ENCODE results near the gene STUB1.

STUB1 gene

DNA sequence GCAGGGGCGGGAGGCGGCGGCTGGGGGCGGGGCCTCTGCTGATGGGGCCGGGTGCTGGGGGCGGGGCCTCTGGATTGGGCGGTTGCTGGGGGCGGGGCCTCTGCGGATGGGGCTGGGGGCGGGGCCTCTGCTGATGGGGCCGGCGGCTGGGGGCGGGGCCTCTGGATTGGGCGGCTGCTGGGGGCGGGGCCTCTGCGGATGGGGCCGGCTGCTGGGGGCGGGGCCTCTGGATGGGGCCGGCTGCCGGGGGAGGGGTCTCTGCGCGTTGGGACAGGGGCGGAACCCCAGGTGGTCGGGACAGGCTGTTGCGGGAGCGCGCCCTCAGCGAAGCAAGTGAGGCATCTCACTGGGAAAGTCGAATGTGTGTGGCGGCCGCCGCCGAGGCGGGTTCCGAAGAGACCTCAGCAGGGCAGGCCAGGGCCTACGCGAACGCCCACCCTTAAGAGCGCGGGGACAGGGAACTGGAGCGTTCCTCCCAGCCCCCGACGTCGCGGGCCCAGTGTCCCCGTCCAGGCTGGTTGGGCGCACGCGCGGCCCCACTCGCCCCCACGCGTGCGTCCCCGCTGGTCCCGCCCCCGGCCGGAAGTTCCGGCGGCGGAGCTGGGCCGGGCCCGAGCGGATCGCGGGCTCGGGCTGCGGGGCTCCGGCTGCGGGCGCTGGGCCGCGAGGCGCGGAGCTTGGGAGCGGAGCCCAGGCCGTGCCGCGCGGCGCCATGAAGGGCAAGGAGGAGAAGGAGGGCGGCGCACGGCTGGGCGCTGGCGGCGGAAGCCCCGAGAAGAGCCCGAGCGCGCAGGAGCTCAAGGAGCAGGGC, at the start of gene STUB1:
STUB1 (plus strand) TSS at position 597 of the 811 bp plus-strand sequence; CDS start at position 713, 116 bp downstream.
- peak; percentile 20 for DNase-seq (ENCODE audit: low read depth)

DNA sequence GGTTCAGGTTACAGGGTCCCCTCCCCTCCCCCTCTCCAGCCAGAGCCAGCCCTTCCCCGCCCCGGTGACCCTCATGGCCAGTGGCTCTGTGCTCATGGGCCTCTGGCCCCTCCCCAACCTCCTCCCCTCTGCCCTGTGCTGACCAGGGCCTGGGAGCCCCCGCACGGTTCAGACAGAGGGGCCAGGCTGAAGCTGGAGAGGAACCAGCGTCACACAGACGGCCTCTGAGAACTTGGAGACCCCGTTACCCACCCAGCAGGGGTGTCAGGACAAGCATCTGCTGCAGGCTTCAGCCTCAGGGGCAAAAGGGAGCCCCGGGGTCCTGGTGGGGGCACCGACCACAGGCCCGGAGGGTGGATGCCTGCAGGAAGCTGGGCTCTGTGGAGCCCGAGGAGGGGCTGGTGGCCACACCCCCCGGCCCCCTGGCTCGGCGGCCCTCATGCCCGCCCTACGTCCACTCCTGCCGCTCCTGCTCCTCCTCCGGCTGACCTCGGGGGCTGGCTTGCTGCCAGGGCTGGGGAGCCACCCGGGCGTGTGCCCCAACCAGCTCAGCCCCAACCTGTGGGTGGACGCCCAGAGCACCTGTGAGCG, 49.3 kb upstream of the STUB1 start, which contains the start of gene WFIKKN1:
WFIKKN1 (plus strand) TSS at position 171 of the 591 bp plus-strand sequence; CDS start at position 440, 269 bp downstream.
- DNase-seq (ENCODE audit: low read depth): no peak

DNA sequence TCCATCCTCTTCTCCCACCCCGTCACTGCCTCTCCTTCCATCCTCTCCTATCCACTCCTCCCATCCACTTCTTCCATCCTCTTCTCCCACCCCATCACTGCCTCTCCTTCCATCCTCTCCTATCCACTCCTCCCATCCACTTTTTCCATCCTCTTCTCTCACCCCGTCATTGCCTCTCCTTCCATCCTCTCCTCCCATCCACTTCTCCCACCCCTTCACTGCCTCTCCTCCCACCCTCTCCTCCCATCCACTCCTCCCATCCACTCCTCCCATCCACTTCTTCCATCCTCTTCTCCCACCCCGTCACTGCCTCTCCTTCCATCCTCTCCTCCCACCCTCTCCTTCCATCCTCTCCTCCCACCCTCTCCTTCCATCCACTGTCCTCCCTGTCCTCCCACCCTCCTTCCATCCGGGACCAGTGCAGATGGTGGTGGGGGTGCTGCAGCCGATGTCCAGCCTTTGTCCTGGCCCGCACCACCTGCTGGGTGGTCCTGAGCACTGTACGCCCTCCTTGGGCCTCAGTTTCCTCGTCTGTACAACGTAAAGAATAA, 48.3 kb upstream of the STUB1 start:
- no peak for DNase-seq (ENCODE audit: low read depth)

DNA sequence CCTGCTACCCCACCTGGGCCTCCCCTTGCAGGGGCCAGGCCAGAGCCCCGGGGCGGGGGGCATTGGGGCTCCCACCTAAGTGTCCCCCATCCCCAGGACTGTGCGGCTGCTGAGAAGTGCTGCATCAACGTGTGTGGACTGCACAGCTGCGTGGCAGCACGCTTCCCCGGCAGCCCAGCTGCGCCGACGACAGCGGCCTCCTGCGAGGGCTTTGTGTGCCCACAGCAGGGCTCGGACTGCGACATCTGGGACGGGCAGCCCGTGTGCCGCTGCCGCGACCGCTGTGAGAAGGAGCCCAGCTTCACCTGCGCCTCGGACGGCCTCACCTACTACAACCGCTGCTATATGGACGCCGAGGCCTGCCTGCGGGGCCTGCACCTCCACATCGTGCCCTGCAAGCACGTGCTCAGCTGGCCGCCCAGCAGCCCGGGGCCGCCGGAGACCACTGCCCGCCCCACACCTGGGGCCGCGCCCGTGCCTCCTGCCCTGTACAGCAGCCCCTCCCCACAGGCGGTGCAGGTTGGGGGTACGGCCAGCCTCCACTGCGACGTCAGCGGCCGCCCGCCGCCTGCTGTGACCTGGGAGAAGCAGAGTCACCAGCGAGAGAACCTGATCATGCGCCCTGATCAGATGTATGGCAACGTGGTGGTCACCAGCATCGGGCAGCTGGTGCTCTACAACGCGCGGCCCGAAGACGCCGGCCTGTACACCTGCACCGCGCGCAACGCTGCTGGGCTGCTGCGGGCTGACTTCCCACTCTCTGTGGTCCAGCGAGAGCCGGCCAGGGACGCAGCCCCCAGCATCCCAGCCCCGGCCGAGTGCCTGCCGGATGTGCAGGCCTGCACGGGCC, 47.5 kb upstream of the STUB1 start:
- no peak for DNase-seq (ENCODE audit: low read depth)

DNA sequence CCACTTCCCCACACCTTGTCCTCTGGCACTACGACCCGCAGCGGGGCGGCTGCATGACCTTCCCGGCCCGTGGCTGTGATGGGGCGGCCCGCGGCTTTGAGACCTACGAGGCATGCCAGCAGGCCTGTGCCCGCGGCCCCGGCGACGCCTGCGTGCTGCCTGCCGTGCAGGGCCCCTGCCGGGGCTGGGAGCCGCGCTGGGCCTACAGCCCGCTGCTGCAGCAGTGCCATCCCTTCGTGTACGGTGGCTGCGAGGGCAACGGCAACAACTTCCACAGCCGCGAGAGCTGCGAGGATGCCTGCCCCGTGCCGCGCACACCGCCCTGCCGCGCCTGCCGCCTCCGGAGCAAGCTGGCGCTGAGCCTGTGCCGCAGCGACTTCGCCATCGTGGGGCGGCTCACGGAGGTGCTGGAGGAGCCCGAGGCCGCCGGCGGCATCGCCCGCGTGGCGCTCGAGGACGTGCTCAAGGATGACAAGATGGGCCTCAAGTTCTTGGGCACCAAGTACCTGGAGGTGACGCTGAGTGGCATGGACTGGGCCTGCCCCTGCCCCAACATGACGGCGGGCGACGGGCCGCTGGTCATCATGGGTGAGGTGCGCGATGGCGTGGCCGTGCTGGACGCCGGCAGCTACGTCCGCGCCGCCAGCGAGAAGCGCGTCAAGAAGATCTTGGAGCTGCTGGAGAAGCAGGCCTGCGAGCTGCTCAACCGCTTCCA, 46.7 kb upstream of the STUB1 start:
- no peak for DNase-seq (ENCODE audit: low read depth)

DNA sequence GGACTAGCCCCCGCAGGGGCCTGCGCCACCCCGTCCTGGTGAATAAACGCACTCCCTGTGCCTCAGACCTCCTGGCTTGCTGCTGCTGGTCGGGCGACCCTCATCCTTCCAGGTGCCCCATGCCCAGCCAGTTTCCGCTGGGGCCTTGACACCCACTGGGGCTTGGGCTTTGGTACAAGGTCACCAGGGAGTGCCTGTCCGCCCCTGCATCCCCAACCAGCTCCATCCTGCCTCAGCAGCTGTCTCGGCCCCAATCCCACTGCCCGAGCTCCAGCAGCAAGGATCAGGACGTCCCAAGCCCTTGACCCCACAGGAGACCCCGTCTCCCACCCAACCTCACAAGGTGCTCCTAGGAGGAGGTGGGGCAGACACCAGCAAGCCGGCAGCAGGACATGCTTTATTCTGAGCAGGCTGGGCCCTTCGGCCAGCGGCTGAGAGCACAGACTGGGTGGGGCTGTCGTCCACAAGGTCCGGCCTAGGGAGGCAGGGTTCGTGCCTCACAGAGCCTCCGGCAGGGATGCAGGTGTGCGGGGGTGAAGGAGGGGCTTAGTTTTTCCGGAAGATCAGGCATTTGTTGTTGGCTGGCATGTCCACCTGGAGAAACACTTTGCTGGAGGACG, 46.0 kb upstream of the STUB1 start:
- DNase-seq (ENCODE audit: low read depth): no peak

DNA sequence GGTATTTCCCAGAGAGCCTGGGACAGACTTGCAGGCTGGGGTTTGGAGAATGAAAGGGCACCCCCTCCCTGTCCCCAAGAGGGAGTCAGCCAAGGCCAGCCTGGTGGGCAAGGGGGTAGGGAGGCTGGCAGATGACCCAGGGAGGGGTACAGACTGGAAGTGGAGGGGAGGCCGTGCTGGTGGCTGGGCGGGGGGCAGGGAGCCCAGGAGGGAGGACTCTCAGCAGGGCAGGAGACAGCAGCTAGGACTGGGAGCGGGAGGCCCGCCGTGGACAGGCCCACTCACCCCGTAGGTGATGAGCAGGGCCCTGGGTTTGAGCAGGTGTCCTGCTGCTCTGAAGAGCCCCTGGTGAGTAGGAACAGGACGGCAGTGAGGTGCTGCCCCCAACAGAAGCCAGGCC, 45.2 kb upstream of the STUB1 start:
- no peak for DNase-seq (ENCODE audit: low read depth)

DNA sequence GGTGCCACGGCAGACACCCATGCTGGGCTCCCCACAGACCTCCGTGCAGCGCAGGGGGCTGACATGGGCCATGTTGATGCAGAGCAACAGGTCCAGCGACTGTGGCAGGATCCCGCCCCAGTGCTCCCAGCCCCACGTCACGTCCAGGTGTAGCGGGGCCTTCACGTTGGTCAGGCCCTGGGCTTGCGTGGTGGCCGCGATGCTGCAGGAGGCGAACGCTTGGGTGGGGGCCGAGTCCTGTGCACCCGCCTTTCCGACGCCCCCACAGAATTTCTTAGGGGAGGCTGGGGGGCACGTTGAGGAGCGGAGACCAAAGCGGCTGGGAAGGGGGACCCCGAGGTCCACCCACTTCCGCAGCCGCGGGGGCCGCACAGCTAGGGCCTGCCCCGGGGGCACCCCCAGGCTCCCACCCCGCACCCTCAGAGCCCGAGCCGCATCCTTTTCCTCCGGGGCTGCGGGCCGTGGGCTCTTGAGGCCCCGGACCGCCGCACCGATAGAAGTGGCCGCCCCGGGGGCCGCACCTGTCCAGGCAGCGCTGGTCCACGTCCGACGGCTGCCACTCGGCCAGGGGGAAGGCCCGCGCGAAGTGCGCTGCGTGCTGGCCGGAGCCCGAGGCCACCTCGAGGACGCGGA, 44.5 kb upstream of the STUB1 start:
- DNase-seq (ENCODE audit: low read depth): no peak

DNA sequence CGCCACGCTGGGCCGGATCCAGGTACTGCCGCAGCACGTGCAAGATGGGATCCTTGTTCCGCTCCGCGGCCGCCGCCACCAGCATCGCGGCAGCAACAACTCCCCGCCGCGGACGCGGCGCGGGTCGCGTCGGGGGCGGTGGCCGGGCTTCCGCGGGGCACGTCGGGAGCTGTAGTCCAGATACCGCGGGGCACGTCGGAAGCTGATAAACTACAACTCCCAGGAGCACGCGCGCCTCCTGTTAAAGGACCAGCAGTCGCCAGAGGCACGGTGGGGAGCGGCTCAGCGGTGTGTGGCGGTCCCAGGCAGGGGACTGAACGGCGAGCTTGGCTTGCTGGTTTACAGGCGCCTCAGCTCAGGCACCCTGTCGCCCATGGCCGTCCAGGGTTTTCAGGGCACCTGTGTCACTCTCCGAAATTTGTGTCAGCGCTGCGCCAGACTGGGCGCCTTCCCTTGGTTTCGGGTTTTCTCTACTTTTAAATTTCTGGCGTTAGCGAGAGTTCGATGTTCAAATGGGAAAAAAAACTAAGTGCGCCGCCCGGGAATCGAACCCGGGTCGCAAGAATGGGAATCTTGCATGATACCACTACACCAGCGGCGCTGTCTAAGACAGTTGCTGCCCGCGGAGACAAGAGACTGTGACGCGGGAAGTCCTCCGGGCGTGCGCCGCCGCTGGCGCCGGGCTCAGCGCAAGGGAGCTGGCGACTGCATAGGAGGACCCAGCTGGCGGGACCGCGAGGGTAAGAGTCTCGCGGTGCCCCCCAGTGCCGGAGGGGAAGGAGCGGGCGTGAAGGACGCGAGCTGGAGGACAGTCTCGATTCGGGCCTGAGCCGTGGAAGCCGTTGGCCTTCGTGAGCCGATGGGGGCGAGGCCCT, 43.8 kb upstream of the STUB1 start, which contains the start of gene METTL26:
METTL26 (minus strand) TSS at position 100 of the 875 bp plus-strand sequence; CDS start at position 85, 15 bp downstream.
- DNase-seq (ENCODE audit: low read depth): peak; percentile 68

DNA sequence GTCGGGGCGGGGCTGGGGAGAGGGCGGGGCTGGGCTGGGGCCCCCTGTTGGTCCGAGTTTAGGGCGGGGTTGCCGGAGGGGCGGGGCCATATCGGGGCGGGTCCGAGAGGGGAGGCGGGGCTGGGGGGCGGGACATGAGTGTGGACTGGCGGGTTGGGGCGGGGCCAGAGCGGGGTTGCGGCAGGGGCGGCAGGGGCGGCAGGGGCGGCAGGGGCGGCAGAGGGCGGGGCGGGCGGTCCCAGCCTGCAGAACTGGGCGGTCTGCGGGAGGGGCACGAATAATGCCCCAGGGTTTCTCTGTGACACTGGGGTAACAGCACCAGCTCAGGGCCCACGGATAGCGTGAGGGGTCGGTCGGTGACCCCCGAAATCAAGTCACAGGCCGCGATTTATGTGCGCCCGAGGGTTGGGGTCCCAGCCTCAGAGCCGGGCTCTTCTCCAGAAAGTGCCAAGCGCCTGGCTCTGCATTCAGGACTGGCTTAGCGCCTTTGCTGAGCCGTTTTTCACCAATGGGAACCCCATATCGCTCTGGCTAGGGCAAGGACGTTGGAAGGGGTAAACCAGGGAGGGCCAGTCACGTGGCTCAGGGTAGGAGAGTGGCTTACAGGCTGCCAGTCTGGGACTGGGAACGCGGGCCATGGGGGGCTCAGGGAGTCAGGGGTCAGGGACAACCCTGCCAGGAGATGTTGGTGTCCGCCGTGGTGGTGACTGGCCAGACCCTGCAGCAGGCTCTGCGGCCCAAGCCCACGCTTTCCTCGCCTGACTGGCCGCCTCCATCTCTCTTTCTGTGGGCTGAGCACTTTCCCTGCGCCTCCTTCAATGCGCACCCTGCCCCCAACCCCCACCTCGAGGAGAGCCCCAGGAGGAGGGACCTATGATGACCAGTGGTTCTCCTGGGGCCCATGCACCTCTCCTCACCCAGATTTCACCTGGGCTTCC, 42.9 kb upstream of the STUB1 start:
- DNase-seq (ENCODE audit: low read depth): no peak

DNA sequence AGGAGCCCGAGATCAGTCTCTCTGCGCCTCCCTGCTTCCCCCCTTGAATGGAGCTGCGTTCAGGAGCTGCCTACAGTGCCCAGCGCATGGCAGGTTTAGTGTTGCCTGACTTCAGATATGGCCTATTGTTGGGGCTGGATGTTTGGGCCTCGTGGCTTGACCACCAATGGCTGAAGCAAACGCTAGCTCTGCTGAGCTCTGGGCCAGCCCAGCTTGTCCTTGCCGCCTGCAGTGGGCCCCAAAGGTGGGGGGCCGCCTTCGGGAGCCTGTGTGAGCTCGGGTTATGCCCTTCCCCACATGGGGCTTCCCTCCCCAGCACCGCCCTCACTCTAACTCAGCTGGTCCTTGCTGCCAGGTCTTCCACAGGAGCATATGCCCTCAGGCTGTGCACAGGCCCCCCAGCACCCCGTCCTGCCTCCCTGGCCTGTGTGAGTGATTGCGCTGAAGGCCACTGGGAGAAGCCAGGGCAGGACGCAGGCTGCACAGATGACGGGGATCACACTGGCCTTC, 42.1 kb upstream of the STUB1 start:
- DNase-seq (ENCODE audit: low read depth): no peak

DNA sequence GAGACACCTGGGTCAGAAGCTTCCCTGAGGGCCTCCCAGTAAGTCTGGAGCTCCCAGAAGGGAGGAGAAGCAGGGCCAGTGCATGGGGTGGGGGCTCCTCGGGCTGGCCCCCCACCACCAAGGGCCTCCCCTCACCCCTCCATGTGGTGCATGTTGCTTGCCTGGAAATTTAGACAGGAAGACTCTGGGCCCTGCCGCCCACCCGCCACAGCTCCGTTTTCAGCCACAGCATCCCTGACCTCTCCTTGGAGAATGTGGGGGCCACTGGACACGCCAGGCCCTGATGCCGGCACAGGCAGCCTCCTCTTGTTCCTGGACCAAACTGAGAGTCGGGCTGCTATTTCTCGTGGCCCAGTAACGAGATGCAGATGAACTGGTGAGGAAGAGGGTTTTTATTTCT, 41.4 kb upstream of the STUB1 start:
- no peak for DNase-seq (ENCODE audit: low read depth)

DNA sequence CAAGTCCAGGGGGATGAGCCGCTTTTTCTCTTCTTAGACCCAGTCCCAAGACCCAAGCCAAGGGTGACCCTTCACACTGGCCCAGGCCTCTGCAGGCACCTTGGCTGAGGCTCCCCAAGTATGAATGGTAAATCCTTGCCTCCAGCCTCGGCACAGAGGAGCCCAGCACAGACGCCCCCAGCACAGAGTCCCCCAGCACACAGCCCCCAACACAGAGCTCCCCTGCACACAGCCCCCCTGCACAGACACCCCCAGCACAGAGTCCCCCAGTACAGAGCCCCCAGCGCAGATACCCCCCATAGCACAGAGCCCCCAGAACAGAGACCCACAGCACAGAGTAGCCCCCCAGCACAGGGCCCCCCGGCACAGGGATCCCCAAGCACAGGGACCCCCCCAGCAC, 39.6 kb upstream of the STUB1 start:
- DNase-seq (ENCODE audit: low read depth): no peak

DNA sequence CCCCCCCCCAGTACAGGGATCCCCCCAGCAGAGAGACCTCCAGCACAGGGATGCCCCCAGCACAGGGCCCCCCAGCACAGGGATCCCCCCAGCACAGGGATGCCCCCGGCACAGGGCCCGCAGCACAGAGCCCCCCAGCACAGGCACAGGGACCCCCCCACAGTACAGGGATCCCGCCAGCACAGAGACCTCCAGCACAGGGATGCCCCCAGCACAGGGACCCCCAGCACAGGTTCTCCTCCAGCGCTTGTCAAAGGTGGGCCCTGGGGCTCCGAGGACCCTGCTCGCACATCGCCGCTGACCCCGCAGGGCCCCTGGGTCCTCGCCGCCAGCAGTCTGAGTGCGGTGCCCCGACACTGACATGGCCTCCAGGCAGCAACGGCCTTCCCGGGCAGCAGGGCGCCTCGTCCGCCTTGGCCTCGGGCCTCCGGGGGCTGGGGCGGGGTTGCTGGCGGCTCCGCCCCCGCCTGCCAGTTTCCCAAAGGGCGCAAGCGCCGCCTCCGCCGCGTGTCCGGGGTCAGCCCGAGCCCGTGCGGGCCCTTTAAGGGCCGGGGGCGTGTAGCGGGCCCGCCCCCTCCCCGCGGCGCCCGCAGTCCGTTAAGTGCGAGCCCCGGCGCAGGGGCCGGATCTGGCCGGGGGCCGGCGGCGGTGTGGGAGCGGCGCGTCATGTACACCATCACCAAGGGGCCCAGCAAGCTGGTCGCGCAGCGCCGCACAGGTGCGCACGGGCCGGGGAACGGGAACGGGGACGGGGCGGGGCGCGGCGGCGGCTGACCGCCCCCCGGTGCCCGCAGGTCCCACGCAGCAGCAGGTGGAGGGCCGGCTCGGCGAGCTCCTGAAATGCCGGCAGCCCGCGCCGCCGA, 38.7 kb upstream of the STUB1 start, which contains the start of gene MCRIP2:
MCRIP2 (plus strand) TSS at position 503 of the 863 bp plus-strand sequence; CDS start at position 667, 164 bp downstream.
- DNase-seq (ENCODE audit: low read depth): no peak

DNA sequence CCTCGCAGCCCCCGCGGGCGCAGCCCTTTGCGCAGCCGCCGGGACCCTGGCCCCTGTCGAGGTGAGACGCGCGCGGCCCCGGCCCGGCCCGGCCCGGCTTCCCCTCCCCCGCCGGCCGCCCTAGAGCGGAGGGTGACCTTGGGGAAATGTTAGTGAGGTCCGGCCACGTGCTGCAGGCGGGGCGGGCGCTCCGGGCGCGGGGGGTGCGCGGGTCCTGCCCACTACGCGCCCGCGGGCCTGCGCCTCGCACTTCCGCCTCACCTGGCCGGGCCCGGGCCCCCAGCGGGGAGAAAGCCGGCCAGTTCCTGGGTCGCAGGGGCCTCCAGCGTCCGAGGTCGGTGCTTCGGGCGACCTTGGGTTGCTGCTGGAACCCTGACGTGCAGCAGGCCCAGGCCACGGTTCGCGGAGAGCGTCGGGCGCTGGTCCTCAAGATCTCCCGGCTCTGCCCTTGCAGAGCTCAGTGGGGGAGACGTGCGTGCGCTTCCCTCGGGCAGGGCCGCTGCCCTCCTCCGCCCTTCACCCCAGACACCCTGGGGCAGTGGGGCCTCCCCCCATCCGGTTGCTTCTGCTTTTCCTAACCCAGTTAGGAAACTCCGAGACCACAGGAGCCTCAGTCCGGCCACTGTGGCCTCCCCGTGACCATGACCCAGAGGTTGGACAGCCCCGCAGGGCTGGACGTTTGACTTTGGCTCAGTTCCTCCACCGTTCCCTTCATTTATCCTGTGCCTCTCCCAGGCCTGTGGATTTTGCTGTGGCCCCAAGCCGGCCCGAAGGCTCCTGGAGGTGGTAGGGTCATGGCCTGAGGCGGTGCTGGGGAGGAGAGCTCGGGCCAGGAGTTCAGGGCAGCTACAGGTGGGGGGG, 37.8 kb upstream of the STUB1 start:
- DNase-seq (ENCODE audit: low read depth): no peak

DNA sequence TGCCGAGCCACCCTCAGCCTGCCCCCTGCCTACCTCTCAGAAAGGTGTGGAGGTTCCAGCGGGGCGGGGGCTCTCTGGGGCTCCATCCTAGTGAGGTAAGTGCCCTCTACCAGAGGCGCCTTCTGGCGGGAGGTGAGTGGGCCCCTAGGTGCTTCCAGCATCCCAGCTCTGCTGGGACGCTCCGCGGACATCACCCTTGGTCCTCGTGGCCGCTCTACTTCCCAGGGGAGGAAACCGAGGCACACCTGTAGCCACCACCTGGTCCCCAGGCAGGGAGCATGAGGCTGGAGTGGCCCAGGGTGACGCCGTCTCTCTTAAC, 37.2 kb upstream of the STUB1 start:
- DNase-seq (ENCODE audit: low read depth): no peak
